ENCODE measurements around the gene NTN3.

The NTN3 gene

DNA sequence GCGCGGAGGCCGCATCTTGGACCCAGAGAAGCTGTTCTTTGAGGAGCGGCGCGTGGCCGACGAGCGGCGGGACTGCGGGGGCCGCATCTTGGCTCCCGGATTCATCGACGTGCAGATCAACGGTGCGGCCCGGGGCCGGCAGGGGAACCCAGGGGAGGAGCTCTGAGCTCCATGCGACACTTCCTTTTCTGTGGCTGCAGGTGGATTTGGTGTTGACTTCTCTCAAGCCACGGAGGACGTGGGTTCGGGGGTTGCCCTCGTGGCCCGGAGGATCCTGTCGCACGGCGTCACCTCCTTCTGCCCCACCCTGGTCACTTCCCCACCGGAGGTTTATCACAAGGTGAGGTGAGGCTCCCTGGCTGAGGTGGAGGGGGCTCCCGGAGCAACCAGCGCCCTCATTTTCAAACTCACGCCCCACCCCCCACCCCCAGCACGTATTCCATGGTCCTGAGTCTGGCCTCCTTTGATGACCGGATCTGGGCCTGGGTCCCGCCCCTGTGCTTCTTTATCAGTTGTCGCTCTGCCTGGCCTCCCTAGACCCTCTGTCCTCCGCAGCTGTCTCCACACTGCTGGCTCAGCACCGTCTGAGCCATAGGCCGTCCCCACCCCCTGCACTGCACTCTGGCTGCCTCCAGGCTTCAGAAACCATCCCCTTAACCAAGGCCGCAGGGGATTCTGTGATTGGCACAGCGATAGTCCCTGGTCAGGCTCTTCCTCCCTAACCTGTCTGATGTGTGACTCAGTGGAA lies 49.9 kb downstream of the NTN3 start:
- Histone ChIP-seq H3K4me2 (ENCODE audit: insufficient read depth, low read length) (peak overlapping the region; percentile 99), H3K27me3 (ENCODE audit: insufficient read depth, low read length, poor library complexity) (no peaks in the 10 kb centered on the region), H3K4me1 (ENCODE audit: insufficient read depth, low read length) (peaks cover 56% of the 10 kb centered on the region), H3K9me3 (ENCODE audit: insufficient read depth, low read length, severe bottlenecking) (no peaks in the 10 kb centered on the region), H4K20me1 (ENCODE audit: insufficient read depth, low read length) (peaks cover 52% of the 10 kb centered on the region), H3K79me2 (ENCODE audit: insufficient read depth, low read length) (peaks cover 66% of the 10 kb centered on the region), H3K36me3 (ENCODE audit: insufficient read depth, low read length) (peaks cover 56% of the 10 kb centered on the region), H3K27ac (ENCODE audit: low read length) (peak overlapping the region; percentile 76), H2AFZ (ENCODE audit: low read depth, low read length) (peak overlapping the region; percentile 68), H3K4me3 (ENCODE audit: low read depth in 1 of 2, low read length in 2 of 2) (peak overlapping the region; percentile 33 to 84; a peak in 3 of 4 replicates), H3K9ac (ENCODE audit: low read depth, low read length) (peak overlapping the region; percentile 63)
- peak; percentile 39; the same call in 2 of the 3 replicates for ATAC-seq (ENCODE audit: insufficient read depth, low read depth)
- peak; percentile 40 for DNase-seq
- TF ChIP-seq EZH2 (IDR thresholded peaks at IDR 0.05; ENCODE audit: borderline replicate concordance, low read depth, low read length, severe bottlenecking) = no peak
- TF ChIP-seq, protein P1, sequence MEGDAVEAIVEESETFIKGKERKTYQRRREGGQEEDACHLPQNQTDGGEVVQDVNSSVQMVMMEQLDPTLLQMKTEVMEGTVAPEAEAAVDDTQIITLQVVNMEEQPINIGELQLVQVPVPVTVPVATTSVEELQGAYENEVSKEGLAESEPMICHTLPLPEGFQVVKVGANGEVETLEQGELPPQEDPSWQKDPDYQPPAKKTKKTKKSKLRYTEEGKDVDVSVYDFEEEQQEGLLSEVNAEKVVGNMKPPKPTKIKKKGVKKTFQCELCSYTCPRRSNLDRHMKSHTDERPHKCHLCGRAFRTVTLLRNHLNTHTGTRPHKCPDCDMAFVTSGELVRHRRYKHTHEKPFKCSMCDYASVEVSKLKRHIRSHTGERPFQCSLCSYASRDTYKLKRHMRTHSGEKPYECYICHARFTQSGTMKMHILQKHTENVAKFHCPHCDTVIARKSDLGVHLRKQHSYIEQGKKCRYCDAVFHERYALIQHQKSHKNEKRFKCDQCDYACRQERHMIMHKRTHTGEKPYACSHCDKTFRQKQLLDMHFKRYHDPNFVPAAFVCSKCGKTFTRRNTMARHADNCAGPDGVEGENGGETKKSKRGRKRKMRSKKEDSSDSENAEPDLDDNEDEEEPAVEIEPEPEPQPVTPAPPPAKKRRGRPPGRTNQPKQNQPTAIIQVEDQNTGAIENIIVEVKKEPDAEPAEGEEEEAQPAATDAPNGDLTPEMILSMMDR (IDR thresholded peaks at IDR 0.05; ENCODE audit: borderline replicate concordance, extremely low read depth, low read length, poor library complexity, severe bottlenecking) = no peak
